ENCODE results near the gene RTN4IP1.
"Not testable (repeated sequence)": the region's sequence is repeated elsewhere in the genome, so short reads cannot be mapped to it uniquely, and the experiment has no call there.

Gene RTN4IP1

GRCh38 chr6:106568530-106568929, 60.8 kb downstream of the RTN4IP1 start:
- TF ChIP-seq CTCF (IDR thresholded peaks at IDR 0.05; ENCODE audit: low read depth, low read length), result no peak
- Histone ChIP-seq H3K36me3 (peaks cover 5% of the 10 kb centered on the region), H3K27me3 (no peaks in the 10 kb centered on the region), H3K9me3 (no peaks in the 10 kb centered on the region), H3K4me1 (no peaks in the 10 kb centered on the region), H3K4me3 (ENCODE audit: low read depth, low read length) (no peak overlapping the region)
- no peak for DNase-seq

GRCh38 chr6:106564476-106564875, 64.8 kb downstream of the RTN4IP1 start:
- Histone ChIP-seq H3K36me3 (no peaks in the 10 kb centered on the region), H3K4me1 (no peaks in the 10 kb centered on the region), H3K9me3 (no peaks in the 10 kb centered on the region), H3K4me3 (ENCODE audit: low read depth, low read length) (no peak overlapping the region), H3K27me3 (no peaks in the 10 kb centered on the region)
- no peak for DNase-seq
- no peak for TF ChIP-seq CTCF (IDR thresholded peaks at IDR 0.05; ENCODE audit: low read depth, low read length)

DNA sequence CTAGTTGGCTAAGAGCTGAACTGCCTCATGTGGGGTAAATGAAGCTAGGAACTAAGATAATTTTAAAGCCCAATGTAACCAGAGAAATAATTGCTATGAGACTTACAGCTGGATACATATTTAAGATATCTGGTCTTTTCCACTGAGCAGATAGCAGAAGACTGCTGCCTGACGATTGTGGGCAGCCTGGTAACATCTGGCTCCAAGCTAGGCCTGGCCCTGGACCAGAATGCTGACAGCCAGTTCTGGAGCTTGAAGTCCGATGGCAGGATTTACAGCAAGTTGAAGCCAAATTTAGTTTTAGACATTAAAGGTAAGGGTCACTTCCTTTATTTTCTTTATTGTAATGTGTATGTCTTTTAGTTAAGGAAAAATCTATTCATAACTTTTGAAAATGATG, 65.7 kb downstream of the RTN4IP1 start:
- DNase-seq, result no peak
- Histone ChIP-seq H3K36me3 (no peaks in the 10 kb centered on the region), H3K9me3 (no peaks in the 10 kb centered on the region), H3K4me1 (no peaks in the 10 kb centered on the region), H3K4me3 (ENCODE audit: low read depth, low read length) (no peak overlapping the region), H3K27me3 (no peaks in the 10 kb centered on the region)
- TF ChIP-seq CTCF (IDR thresholded peaks at IDR 0.05; ENCODE audit: low read depth, low read length), result no peak

DNA sequence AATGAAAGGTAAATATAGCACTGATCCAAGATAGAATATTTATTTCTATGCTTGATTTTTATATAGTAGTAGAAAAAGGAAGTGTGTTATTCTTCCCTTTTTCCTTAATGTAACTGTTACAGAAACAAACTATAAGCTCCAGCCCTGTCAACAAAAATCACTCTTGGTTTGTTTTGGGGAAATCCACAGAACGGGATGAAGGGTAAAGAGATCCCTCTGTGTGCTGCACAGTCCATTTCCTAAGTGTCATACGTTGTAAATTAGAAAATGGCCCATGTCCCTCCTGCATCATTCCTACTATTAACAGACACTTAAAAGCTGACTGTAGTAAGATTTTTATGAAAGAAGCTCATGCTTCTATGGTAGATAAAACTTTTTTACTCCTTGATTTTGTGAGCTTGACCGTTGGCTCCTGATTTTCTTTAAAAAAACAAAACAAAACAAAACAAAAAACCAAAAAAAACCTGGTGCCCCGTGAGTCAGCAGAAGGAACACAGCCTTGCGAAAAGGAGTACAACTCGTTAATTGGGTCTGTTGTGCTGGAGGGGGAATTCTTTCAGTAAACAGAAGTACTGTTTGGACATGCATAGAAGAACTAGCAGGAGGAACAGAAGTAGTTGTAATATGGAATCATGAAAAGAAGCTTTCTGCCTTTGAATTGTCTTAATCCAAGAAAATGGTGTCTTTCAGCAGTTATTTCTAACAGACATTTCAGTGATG, 67.5 kb downstream of the RTN4IP1 start:
- Histone ChIP-seq H3K4me1 (no peaks in the 10 kb centered on the region), H3K36me3 (no peaks in the 10 kb centered on the region), H3K9me3 (no peaks in the 10 kb centered on the region), H3K4me3 (ENCODE audit: low read depth, low read length) (no peak overlapping the region), H3K27me3 (no peaks in the 10 kb centered on the region)
- TF ChIP-seq CTCF (IDR thresholded peaks at IDR 0.05; ENCODE audit: low read depth, low read length), result no peak
- no peak for DNase-seq

DNA sequence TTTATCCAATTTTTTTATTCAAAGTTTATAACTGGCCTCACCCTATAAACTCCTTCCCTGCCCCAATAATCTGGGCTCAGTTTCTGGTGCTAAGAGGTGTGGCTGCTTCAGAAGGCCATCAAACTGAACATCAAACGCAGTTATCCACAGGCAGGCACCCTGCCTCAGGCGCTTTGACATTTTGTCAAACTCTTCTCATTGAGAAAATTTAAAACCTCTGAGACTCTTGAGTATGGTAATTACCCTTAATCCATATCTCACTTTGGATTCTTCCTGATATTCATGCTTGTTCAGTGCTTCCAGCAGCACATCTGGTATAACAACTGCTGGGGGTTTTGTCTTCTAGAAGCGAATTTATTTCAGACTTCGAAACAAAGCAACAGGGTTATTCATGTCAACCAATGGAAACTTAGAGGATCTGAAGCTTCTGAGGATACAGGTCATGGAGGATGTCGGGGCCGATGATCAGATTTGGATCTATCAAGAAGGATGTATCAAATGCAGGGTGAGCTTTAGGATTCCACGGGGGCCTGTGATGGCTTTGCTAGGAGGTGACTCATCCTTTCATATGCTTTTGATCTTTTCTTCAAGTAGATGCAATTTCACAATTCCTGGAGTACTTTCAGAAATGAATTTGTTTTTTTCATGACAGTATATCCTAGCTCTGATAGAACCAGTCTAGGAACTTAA, 68.2 kb downstream of the RTN4IP1 start:
- H3K27me3 ChIP-seq, result no peaks in the 10 kb centered on the region
- no peaks in the 10 kb centered on the region for H3K9me3 ChIP-seq
- H3K36me3 ChIP-seq, result no peaks in the 10 kb centered on the region
- TF ChIP-seq CTCF (IDR thresholded peaks at IDR 0.05; ENCODE audit: low read depth, low read length), result no peak
- no peaks in the 10 kb centered on the region for H3K4me1 ChIP-seq
- no peak for DNase-seq
- no peak overlapping the region for H3K4me3 ChIP-seq (ENCODE audit: low read depth, low read length)

DNA sequence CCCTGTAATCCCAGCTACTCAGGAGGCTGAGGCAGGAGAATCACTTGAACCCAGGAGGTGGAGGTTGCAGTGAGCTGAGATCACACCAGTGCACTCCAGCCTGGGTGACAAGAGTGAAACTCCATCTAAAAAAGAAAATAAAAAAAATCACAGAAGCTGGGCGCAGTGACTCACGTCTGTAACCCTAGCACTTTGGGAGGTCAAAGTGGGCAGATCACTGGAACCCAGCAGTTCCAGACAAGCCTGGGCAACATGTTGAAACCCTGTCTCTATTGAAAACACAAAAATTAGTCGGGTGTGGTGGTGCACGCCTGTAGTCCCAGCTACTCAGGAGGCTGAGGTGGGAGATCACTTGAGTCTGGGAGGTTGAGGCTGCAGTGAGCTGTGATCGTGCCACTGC, 69.6 kb downstream of the RTN4IP1 start:
- H3K4me3 ChIP-seq (ENCODE audit: low read depth, low read length); H3K9me3 ChIP-seq; DNase-seq; H3K4me1 ChIP-seq; H3K36me3 ChIP-seq; H3K27me3 ChIP-seq: not testable (repeated sequence)

Measured in BE2C (cell line).